Activated naive CD4-positive, alpha-beta T cell treated with anti-CD3 and anti-CD28 coated beads, Interleukin-2, amount 10 ng/mL, durations not matched to agents 7 days and 5 days (primary cell): ENCODE data around the gene KRTAP1-1.
"Not testable (repeated sequence)": the region's sequence is repeated elsewhere in the genome, so short reads cannot be mapped to it uniquely, and the experiment has no call there.

Experiments used
- CTCF ChIA-PET: fragments of 350-600 bp; sonication (Branson Sonifier 250); formaldehyde crosslinking; loops from one replicate; lab custom pipeline; 2021; ENCODE audit warnings: antibody characterized with exemption; lab: Charles Lee
- DNase-seq: peaks from one replicate; pipeline ENCODE4 v3.0.0-alpha.2; 2020
- H3K27ac Mint-ChIP-seq: one replicate; pipeline ENCODE4 v1.8.0; 2021; ENCODE audit warnings: mild to moderate bottlenecking, moderate library complexity, mixed read lengths
- H3K27me3 Mint-ChIP-seq: one replicate; pipeline ENCODE4 v1.8.0; 2021; ENCODE audit warnings: mild to moderate bottlenecking, mixed read lengths
- H3K36me3 Mint-ChIP-seq: one replicate; pipeline ENCODE4 v1.8.0; 2021; ENCODE audit warnings: mixed read lengths
- H3K4me1 Mint-ChIP-seq: one replicate; pipeline ENCODE4 v1.8.0; 2021; ENCODE audit warnings: mixed read lengths
- H3K4me3 Mint-ChIP-seq: one replicate; pipeline ENCODE4 v1.8.0; 2021; ENCODE audit warnings: mild to moderate bottlenecking, moderate library complexity, mixed read lengths
- H3K9me3 Mint-ChIP-seq: one replicate; pipeline ENCODE4 v1.8.0; 2021; ENCODE audit warnings: mixed read lengths

KRTAP1-1 gene

DNA sequence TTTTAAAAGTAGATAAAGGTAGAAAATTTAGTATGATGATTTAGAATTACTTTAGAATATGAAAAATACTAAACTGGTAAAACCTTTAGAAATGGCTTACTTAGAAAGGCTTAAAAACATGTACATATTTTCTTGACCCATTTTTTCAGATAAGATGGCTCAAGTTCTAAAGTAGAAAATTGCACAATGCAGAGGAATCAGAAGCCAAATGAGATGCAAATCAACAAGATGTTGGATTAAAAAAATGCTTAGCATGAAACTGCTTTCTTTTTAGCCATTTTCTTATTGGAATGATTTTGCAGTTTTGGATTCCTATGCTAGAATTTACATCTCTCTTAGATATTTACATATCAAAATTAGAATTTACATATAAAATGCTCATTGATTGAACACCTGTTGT lies 30.8 kb downstream of the KRTAP1-1 start:
- no peaks in the 10 kb centered on the region for H3K9me3 Mint-ChIP-seq
- CTCF ChIA-PET = no interaction called here
- no peak overlapping the region for H3K4me3 Mint-ChIP-seq
- no peaks in the 10 kb centered on the region for H3K4me1 Mint-ChIP-seq
- no peak for DNase-seq
- H3K27me3 Mint-ChIP-seq = peaks cover 4% of the 10 kb centered on the region
- H3K36me3 Mint-ChIP-seq = no peaks in the 10 kb centered on the region
- H3K27ac Mint-ChIP-seq = no peak overlapping the region

DNA sequence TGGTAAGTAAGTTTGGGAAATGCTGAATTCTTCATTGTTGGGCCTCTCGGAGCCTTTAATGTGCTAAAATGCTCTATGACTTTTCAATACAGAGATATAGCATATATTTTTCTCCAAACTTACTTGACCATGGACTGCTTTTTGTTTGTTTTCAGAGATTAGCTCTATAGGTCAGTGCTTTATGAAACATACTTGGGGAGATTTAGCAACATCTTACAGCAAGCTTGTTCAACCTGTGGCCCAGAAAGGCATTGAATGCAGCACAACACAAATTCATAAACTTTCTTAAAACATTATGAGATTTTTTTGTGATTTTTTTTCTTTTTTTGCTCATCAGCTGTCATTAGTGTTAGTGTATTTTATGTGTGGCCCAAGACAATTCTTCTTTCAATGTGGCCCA lies 31.3 kb downstream of the KRTAP1-1 start:
- Mint-ChIP-seq H3K36me3 (no peaks in the 10 kb centered on the region), H3K4me3 (no peak overlapping the region), H3K27ac (no peak overlapping the region), H3K9me3 (no peaks in the 10 kb centered on the region), H3K27me3 (peaks cover 4% of the 10 kb centered on the region), H3K4me1 (no peaks in the 10 kb centered on the region)
- CTCF ChIA-PET = no interaction called here
- DNase-seq = no peak

DNA sequence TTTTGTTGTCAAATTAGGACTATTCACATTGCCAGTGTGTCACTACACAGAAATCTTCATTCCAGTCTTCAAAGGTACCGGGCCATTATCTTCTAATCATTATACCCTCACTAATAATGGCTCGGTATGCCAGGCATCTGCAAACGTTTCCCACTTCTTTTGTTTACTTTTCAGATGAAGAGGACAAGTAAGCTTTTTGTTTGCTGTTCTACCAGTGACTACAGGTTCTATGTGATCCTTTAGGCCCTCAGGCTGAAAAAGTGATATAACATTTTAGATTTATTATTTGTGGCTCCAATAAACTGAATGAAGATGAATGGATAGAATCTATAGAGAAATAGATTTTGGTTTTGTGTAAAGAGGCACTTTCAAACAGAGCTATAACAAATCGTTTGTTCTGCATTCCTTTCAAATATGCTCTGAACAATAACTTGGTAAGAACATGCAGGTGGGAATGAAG lies 31.9 kb downstream of the KRTAP1-1 start:
- Mint-ChIP-seq H3K4me1 (no peaks in the 10 kb centered on the region), H3K27me3 (peaks cover 7% of the 10 kb centered on the region), H3K4me3 (no peak overlapping the region), H3K27ac (no peak overlapping the region), H3K9me3 (no peaks in the 10 kb centered on the region), H3K36me3 (no peaks in the 10 kb centered on the region)
- DNase-seq = no peak
- CTCF ChIA-PET = no interaction called here

DNA sequence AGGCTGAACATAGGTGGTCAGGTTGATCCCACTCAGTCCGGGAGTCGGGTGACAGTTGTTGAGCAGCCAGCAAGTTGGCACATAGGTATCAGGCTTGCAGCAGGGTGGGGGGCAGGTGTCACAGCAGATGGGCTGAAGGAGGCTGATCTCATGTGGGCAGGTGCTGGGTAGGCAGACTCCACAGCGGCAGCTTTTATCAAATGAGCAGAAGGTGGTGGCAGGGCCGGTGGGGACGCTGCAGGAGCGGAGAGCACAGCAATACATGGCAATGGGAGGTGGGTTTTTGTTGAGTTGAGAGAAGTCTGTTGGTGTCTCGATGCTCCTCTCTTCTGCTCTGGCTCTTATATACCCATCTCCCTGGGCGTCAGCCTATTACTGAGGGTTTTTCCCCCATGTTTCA lies 32.4 kb downstream of the KRTAP1-1 start, which contains the start of gene KRTAP3-1:
TSS of gene KRTAP3-1 (minus strand) at position 318 of the 400 bp plus-strand sequence. CDS start at position 264, 54 bp downstream.
- H3K4me1 Mint-ChIP-seq = no peaks in the 10 kb centered on the region
- no peak for DNase-seq
- no peaks in the 10 kb centered on the region for H3K9me3 Mint-ChIP-seq
- H3K36me3 Mint-ChIP-seq = no peaks in the 10 kb centered on the region
- H3K27me3 Mint-ChIP-seq = peaks cover 9% of the 10 kb centered on the region
- no peak within 1 kb of the TSS for H3K4me3 Mint-ChIP-seq
- no peak within 1 kb of the TSS for H3K27ac Mint-ChIP-seq
- CTCF ChIA-PET = no interaction called here

DNA sequence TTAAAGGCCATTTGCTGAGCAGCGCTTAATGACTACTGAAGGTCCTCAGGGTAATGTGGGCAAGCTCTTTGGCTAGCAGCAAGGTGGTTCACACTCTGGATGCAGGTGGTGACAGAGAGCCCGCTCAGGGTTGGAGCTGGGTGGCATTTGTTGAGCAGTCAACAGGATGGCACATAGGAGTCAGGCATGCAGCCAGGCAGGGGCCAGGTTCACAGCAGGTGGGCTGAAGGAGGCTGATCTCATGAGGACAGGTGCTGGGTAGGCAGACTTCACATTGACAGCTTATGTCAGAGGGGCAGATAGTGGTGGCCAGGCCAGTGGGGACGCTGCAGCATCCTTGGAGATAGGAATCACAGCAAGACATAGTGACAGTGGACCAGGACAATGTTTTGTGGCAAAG lies 36.9 kb downstream of the KRTAP1-1 start:
- H3K4me3 Mint-ChIP-seq = no peak overlapping the region
- DNase-seq = no peak
- H3K36me3 Mint-ChIP-seq = no peaks in the 10 kb centered on the region
- H3K4me1 Mint-ChIP-seq = no peaks in the 10 kb centered on the region
- CTCF ChIA-PET = no interaction called here
- peaks cover 7% of the 10 kb centered on the region for H3K27me3 Mint-ChIP-seq
- H3K9me3 Mint-ChIP-seq = no peaks in the 10 kb centered on the region
- H3K27ac Mint-ChIP-seq = no peak overlapping the region

DNA sequence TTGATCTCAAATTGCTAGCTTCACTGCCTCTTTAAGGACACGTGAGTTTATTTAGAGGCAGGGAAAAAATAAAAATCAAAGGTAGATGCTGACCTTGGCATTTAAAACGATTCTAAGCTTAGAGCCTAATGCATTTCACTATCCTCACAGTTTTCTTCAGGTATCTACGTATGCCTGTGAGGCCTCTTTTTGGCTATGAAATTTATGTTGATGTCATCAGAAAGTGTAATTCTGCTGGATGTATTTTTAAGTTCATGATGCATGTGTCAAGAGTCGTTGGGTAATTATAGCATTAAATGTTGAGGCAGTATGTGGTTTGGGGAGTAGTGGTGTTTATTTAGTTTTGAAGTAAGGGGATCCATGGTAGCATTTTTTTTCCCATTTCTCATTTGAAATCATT lies 37.3 kb downstream of the KRTAP1-1 start:
- Mint-ChIP-seq H3K9me3 (no peaks in the 10 kb centered on the region), H3K27me3 (peaks cover 10% of the 10 kb centered on the region), H3K27ac (no peak overlapping the region), H3K36me3 (no peaks in the 10 kb centered on the region), H3K4me3 (no peak overlapping the region), H3K4me1 (no peaks in the 10 kb centered on the region)
- CTCF ChIA-PET = no interaction called here
- no peak for DNase-seq

DNA sequence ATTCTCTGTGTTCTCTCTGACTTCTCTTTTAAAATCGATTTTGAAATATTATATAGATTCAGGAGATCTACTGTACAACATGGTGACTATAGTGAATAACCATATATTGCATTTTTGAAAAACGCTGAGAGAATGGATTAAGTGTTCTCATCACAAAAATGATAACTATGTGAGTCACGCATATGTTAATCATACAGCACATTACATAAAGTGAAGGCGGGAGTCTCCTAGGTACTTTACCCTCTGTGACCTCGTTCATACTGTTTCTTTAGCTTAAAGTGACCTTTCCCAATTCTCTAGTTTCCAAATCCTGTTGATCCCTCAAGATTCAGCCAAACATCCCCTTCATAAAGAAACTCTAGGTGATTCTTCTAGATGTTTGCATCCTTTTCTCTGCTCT lies 38.4 kb downstream of the KRTAP1-1 start:
- CTCF ChIA-PET = no interaction called here
- H3K9me3 Mint-ChIP-seq = no peaks in the 10 kb centered on the region
- no peak overlapping the region for H3K4me3 Mint-ChIP-seq
- H3K36me3 Mint-ChIP-seq = no peaks in the 10 kb centered on the region
- H3K27me3 Mint-ChIP-seq = peaks cover 11% of the 10 kb centered on the region
- no peak for DNase-seq
- no peaks in the 10 kb centered on the region for H3K4me1 Mint-ChIP-seq
- H3K27ac Mint-ChIP-seq = no peak overlapping the region

DNA sequence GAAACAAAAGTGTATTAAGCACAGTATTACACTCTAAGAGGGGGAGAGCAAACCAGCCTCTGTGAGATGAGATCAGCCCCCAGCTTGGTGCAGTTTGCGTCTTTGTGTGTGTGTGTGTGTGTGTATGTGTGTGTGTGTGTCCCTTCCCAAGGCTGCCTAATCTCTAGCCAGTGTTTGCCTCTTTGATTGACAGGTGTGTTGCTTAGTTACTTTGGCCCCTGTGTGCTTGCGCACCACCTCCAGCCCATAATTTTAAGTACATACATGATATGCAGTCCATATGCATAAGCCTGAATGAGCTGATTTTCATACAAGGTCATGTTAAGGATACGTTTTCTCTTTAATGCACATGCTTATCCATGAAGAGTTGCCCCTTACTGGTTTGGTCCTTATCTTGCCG lies 39.5 kb downstream of the KRTAP1-1 start:
- Mint-ChIP-seq H3K4me1 (no peaks in the 10 kb centered on the region), H3K9me3 (no peaks in the 10 kb centered on the region), H3K27ac (no peak overlapping the region), H3K36me3 (no peaks in the 10 kb centered on the region), H3K4me3 (no peak overlapping the region), H3K27me3 (peaks cover 17% of the 10 kb centered on the region)
- no peak for DNase-seq
- CTCF ChIA-PET = no interaction called here

DNA sequence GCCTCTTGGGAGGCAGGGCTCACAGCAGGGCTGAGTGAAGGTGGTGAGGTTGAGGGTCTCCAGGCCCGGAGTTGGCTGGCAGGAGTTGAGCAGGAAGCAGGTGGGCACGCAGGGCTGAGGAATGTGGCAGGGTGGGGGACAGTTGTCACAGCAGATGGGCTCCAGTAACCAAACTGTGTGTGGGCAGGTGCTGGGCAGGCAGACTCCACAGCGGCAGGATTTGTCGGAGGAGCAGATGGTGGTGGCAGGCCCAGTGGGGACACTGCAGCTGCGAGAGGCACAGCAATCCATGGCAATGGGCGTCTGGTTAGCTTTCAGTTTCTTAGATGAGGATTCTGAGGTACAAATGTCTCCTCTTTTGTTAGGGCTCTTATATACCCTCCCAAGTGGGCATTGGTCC lies 41.7 kb downstream of the KRTAP1-1 start, which contains the start of gene KRTAP3-2:
TSS of gene KRTAP3-2 (minus strand) at position 344 of the 400 bp plus-strand sequence. CDS start at position 291, 53 bp downstream.
- H3K4me1 Mint-ChIP-seq, H3K27ac Mint-ChIP-seq, CTCF ChIA-PET, H3K36me3 Mint-ChIP-seq, DNase-seq, H3K9me3 Mint-ChIP-seq, H3K4me3 Mint-ChIP-seq: not testable (repeated sequence)
- H3K27me3 Mint-ChIP-seq = peaks cover 17% of the 10 kb centered on the region

DNA sequence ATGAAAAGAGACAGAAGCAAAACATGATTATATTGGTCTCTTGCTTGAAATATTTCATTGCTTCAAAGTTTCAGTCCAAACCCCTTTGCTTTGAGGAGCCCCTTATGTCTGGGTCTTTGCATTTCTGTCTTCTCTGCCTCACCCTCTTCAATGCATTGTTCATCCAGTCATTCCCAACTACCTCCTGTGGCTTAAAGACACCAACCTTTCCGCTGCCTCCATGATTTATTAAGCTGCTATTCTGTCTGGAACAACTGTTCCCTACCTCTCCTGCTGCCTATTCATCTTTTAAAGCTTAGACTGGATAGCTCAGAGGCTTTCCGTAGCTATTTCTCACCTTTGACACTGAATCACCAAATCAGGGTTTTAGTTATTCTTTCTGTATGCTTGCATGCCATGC lies 43.9 kb downstream of the KRTAP1-1 start:
- no peak overlapping the region for H3K27ac Mint-ChIP-seq
- H3K4me1 Mint-ChIP-seq = no peaks in the 10 kb centered on the region
- CTCF ChIA-PET = no interaction called here
- H3K4me3 Mint-ChIP-seq = no peak overlapping the region
- DNase-seq = no peak
- no peaks in the 10 kb centered on the region for H3K36me3 Mint-ChIP-seq
- no peaks in the 10 kb centered on the region for H3K9me3 Mint-ChIP-seq
- peaks cover 21% of the 10 kb centered on the region for H3K27me3 Mint-ChIP-seq

DNA sequence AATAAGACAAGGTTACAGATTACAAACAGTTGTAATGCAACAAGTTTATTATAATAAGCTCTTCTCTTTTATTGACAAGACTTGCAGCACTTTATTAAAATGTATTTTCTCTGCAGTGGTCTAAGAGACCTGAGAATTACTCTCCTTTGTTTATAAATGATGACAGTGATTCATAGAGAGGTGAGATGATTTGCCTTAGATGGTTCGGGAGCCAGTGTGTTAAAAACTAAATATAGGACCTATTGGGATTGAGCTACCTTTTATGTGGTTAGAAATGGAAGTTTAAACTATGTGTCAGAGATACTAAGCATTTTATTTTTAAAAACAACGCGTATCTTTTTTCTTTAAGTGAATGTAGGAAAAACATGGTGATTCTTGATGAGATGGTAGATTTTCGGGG lies 44.4 kb downstream of the KRTAP1-1 start:
- CTCF ChIA-PET = no interaction called here
- DNase-seq = no peak
- no peaks in the 10 kb centered on the region for H3K36me3 Mint-ChIP-seq
- no peaks in the 10 kb centered on the region for H3K9me3 Mint-ChIP-seq
- H3K4me1 Mint-ChIP-seq = no peaks in the 10 kb centered on the region
- H3K27me3 Mint-ChIP-seq = peaks cover 26% of the 10 kb centered on the region
- H3K4me3 Mint-ChIP-seq = no peak overlapping the region
- no peak overlapping the region for H3K27ac Mint-ChIP-seq

DNA sequence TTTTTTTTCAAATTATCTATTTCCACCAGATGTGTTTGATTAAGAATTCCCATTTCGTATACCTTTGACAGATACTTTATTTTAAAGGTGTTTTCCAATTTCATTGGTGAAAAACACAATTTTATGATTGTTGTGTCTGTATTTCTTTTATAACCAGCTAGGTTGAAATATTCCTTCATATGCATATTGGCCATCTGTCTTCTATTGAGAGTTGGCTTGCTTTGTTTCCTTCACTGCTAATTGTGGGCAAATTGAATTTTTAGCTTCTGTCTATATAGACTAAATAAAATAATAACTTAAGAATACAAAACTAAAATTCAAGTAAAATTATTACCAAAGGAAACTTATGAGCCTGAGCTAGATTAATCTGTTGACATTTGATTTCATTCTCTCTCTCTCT lies 46.1 kb downstream of the KRTAP1-1 start:
- CTCF ChIA-PET = interaction anchor here (0.6 kb wide), 1 partner anchor 379 kb away, joined by 3 read pairs; no protein-coding TSS in a partner anchor
- peaks cover 26% of the 10 kb centered on the region for H3K27me3 Mint-ChIP-seq

DNA sequence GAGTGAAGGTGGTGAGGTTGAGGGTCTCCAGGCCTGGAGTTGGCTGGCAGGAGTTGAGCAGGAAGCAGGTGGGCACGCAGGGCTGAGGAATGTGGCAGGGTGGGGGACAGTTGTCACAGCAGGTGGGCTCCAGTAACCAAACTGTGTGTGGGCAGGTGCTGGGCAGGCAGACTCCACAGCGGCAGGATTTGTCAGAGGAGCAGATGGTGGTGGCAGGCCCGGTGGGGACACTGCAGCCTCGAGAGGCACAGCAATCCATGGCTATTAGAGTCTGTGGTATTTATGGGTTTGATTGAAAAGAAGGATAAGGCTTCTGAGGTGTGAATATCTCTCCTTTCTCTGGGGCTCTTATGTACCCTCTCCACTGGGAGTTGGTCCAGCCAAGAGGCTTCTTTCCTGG lies 47.4 kb downstream of the KRTAP1-1 start, which contains the start of gene KRTAP3-3:
TSS of gene KRTAP3-3 (minus strand) at position 326 of the 400 bp plus-strand sequence. CDS start at position 259, 67 bp downstream.
- no peak for DNase-seq
- Mint-ChIP-seq H3K4me1 (no peaks in the 10 kb centered on the region), H3K27ac (no peak within 1 kb of the TSS), H3K9me3 (no peaks in the 10 kb centered on the region), H3K36me3 (no peaks in the 10 kb centered on the region), H3K27me3 (peaks cover 20% of the 10 kb centered on the region), H3K4me3 (no peak within 1 kb of the TSS)
- CTCF ChIA-PET = no interaction called here

More for the DNA sequence above, 46.1 kb downstream of the KRTAP1-1 start:
- no peaks in the 10 kb centered on the region for H3K9me3 Mint-ChIP-seq
- H3K36me3 Mint-ChIP-seq = no peaks in the 10 kb centered on the region
- no peak overlapping the region for H3K27ac Mint-ChIP-seq
- no peaks in the 10 kb centered on the region for H3K4me1 Mint-ChIP-seq
- no peak overlapping the region for H3K4me3 Mint-ChIP-seq
- DNase-seq = no peak

DNA sequence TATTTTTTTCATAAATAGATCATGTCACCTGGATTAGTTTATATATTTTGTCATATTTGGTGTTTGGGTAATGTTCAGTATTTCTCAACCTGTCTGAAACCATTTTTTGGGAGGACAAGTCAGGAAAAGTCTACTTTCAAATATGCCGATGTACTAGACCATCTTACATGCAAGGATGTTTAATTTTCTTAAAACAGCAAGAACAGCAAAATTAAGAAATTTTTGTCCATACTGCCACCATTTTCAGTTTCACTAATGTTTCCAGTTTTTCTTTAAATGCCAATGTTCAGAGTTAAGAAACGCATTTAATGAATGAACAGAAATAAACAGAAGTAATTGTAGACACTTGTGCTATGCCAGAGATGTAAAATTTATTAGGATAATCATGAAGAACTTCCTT lies 48.2 kb downstream of the KRTAP1-1 start:
- CTCF ChIA-PET = no interaction called here

DNA sequence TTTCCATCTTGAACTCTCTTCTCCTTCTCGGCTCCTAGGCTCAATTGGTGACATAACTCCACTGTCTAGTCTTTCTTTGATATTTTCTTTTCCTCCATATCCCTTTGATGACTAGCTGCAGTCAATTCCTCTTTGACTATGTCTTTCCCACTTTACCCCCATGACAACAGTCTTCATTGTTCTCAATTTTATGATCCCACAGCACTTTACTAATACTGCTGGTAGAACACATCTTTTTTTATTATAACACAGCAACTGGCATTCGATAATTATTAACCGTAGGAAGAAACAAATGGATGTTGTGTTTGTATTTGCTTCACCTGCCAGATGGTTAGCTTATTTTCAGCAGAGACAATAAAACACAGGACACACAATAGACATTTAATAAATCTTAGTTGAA lies 48.6 kb downstream of the KRTAP1-1 start:
- CTCF ChIA-PET = no interaction called here
- Mint-ChIP-seq H3K27me3 (peaks cover 22% of the 10 kb centered on the region), H3K36me3 (no peaks in the 10 kb centered on the region), H3K27ac (no peak overlapping the region), H3K4me3 (no peak overlapping the region), H3K9me3 (no peaks in the 10 kb centered on the region), H3K4me1 (no peaks in the 10 kb centered on the region)
- DNase-seq = no peak

More for the DNA sequence above, 48.2 kb downstream of the KRTAP1-1 start:
- Mint-ChIP-seq H3K9me3 (no peaks in the 10 kb centered on the region), H3K27me3 (peaks cover 21% of the 10 kb centered on the region), H3K27ac (no peak overlapping the region), H3K36me3 (no peaks in the 10 kb centered on the region), H3K4me1 (no peaks in the 10 kb centered on the region), H3K4me3 (no peak overlapping the region)
- no peak for DNase-seq
